Prostate gland (tissue), 2 donors: ENCODE results near the gene CD226.

Experiments
- POLR2A ChIP-seq: fragments of 450-650 bp; IDR thresholded peaks from one replicate; pipeline ENCODE4 v1.6.1; 2016; ENCODE audit warnings: antibody characterized with exemption, mild to moderate bottlenecking
- POLR2AphosphoS5 ChIP-seq: sonication (generic); formaldehyde crosslinking; IDR thresholded peaks from one replicate; pipeline ENCODE4 v1.6.1; 2017; ENCODE audit warnings: antibody characterized with exemption
- TF ChIP-seq, protein P1 (sequence below), 4 experiments: fragments of 200-600 bp in 2 of 4; fragments of 450-650 bp in 2 of 4; sonication (generic) in 2 of 4; IDR thresholded peaks; 1 replicate in 3 of 4; 2 replicates in 1 of 4; pipeline ENCODE4 v1.5.1; 2016 to 2019; ENCODE audit warnings: antibody characterized with exemption in 4 of 4, mild to moderate bottlenecking in 2 of 4, moderate library complexity in 2 of 4

DNA sequence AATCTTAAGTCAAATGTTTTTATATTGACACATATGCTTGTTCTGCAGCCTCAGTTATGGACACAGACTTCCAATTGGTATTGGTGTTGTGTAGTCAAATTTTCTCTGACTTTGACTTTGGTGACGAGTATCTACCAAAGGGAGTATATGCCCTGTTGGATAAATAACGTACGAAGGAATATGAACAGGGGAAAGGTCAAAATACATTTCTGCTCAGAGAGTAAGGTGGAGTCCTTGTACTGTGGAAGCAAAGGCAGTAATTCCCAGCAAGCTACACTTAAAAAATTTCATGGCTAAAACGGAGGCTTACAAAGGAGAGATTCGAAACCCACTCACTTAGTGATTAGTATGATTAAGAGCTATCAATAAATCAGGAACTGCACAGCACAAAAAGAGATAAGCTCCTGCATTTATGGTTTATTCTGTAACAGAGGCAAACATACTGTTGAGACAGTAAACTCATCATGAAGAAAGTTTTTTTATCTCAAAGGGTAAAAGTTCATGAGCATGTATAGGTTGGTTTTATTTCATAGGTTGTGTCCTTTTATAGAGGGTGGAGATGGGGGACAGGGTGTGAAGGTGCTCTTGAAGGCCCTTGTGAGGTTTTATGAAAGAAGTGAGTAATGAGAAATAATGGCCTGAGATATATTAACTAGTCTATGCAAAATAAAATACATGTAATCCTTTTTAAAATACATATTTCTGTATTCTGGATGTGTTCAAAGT lies 142.7 kb downstream of the CD226 start:
- TF ChIP-seq, protein P1, sequence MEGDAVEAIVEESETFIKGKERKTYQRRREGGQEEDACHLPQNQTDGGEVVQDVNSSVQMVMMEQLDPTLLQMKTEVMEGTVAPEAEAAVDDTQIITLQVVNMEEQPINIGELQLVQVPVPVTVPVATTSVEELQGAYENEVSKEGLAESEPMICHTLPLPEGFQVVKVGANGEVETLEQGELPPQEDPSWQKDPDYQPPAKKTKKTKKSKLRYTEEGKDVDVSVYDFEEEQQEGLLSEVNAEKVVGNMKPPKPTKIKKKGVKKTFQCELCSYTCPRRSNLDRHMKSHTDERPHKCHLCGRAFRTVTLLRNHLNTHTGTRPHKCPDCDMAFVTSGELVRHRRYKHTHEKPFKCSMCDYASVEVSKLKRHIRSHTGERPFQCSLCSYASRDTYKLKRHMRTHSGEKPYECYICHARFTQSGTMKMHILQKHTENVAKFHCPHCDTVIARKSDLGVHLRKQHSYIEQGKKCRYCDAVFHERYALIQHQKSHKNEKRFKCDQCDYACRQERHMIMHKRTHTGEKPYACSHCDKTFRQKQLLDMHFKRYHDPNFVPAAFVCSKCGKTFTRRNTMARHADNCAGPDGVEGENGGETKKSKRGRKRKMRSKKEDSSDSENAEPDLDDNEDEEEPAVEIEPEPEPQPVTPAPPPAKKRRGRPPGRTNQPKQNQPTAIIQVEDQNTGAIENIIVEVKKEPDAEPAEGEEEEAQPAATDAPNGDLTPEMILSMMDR (IDR thresholded peaks at IDR 0.05) = no peak
- no peak for TF ChIP-seq POLR2AphosphoS5
- TF ChIP-seq POLR2A = no peak
